Psoas muscle (tissue), 8 donors: ENCODE measurements around the gene RAI2. TPM values are rescaled to one million over a fixed set of nuclear protein-coding genes. Genes with fewer than 3 reads are reported as not detected.

Experiments used
- ATAC-seq, 4 donors: fragments of 200-7000 bp; cut with Tn5 transposase; one replicate each; pipeline ENCODE4 v1.9.1; 2020; ENCODE audit warnings: moderate library complexity in 3 of 4, mild to moderate bottlenecking in 2 of 4
- DNase-seq, 2 donors: peaks; one replicate each; pipeline ENCODE4 v3.0.0-alpha.2; 2020
- H3K27ac ChIP-seq: fragments of 200-600 bp; one replicate; pipeline ENCODE4 v1.8.0; 2022
- H3K27me3 ChIP-seq, 3 donors: fragments of 200-600 bp in 1 of 3; one replicate each; pipeline versions ENCODE4 v1.6.1 to v1.8.0; 2013 to 2022; ENCODE audit warnings: low read length in 2 of 3, mild to moderate bottlenecking in 2 of 3, moderate library complexity in 1 of 3; ENCODE audit not compliant: insufficient read depth in 3 of 3
- H3K36me3 ChIP-seq, 2 donors: fragments of 200-600 bp in 1 of 2; one replicate each; pipeline versions ENCODE4 v1.6.1 to v1.8.0; 2013 to 2022; ENCODE audit warnings: low read depth in 1 of 2, mild to moderate bottlenecking in 1 of 2, moderate library complexity in 1 of 2; ENCODE audit not compliant: insufficient read depth in 1 of 2
- H3K4me1 ChIP-seq: fragments of 200-600 bp; one replicate; pipeline ENCODE4 v1.8.0; 2022
- H3K4me3 ChIP-seq: fragments of 200-600 bp; one replicate; pipeline ENCODE4 v1.8.0; 2022; ENCODE audit warnings: mild to moderate bottlenecking
- H3K9me3 ChIP-seq: fragments of 200-600 bp; one replicate; pipeline ENCODE4 v1.8.0; 2022
- WGBS, 3 donors: extraction: QIAGEN DNeasy Blood & Tissue Kit; methylation state at CpG; one replicate each; pipeline versions ENCODE4 v1.1.6 to v1.1.7; 2013; 5-methylcytosine and 5-hydroxymethylcytosine counted together
- intact Hi-C, 2 donors: fragments of 100-400 bp; cut with DNase I; formaldehyde crosslinking; loops; one replicate each; pipeline versions ENCODE4 v1.11.0 to v1.14.2; 2022
- polyA plus RNA-seq, 3 donors: library from polyadenylated mRNA; stranded (reverse); fragments of 200-250 nt; gene quantifications; one replicate each; pipeline ENCODE4 v1.2.3, GENCODE V29; 2013
- total RNA-seq, 4 donors: library from RNA; stranded (reverse); fragmentation: NEBNext Ultra II Directional in 2 of 4; extraction: Animal tissue kit (Norgen Biotek cat#: 25700) in 2 of 4; gene quantifications; one replicate each; pipeline versions ENCODE4 v1.2.1 to v1.2.4, GENCODE V29; 2021 to 2023
- TF ChIP-seq, protein P1 (sequence below): fragments of 200-600 bp; IDR thresholded peaks from one replicate; pipeline ENCODE4 v1.8.0; 2022; ENCODE audit warnings: antibody characterized with exemption
- donor health status: healthy with polysubstance abuse.
- donor health status: DM: no; HTN: no; CAD: no; lungs with moderate emphysema.
- donor health status: Bipolar disorder and iron deficiency.
- donor health status: healthy.
- donor health status: DM: yes; HTN: yes; CAD: no.
- donor health status: DM: no; HTN: no; CAD: no.
- donor health status: DM: no; HTN: no; CAD: no.
- donor health status: DM: yes; HTN: yes; CAD: no.

RAI2 gene
- total and polyA plus RNA-seq, 7 donors = 3.2 to 6.3 (median 4.2) TPM

- H3K4me3 ChIP-seq = no peak overlapping the region
- peaks cover 0 to 3% (median 0%) of the 10 kb centered on the region in 3 donors for H3K27me3 ChIP-seq
- intact Hi-C loops = loop anchor here in 1 of 2 donors (5.0 kb wide), 1 partner anchor 377 kb away; no protein-coding TSS in a partner anchor
- H3K4me1 ChIP-seq = no peaks in the 10 kb centered on the region
- ATAC-seq (no peak), DNase-seq (no peak)
- 12 to 31% (median 23%) methylated on average over 3 of the region's 3 CpGs for WGBS, 3 donors
- no peaks in the 10 kb centered on the region for H3K36me3 ChIP-seq
- H3K27ac ChIP-seq = no peak overlapping the region
- no peaks in the 10 kb centered on the region for H3K9me3 ChIP-seq
- TF ChIP-seq, protein P1, sequence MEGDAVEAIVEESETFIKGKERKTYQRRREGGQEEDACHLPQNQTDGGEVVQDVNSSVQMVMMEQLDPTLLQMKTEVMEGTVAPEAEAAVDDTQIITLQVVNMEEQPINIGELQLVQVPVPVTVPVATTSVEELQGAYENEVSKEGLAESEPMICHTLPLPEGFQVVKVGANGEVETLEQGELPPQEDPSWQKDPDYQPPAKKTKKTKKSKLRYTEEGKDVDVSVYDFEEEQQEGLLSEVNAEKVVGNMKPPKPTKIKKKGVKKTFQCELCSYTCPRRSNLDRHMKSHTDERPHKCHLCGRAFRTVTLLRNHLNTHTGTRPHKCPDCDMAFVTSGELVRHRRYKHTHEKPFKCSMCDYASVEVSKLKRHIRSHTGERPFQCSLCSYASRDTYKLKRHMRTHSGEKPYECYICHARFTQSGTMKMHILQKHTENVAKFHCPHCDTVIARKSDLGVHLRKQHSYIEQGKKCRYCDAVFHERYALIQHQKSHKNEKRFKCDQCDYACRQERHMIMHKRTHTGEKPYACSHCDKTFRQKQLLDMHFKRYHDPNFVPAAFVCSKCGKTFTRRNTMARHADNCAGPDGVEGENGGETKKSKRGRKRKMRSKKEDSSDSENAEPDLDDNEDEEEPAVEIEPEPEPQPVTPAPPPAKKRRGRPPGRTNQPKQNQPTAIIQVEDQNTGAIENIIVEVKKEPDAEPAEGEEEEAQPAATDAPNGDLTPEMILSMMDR = no peak
These were observed 46.5 kb downstream of the RAI2 start for GRCh38 chrX:17814557-17814956.

DNA sequence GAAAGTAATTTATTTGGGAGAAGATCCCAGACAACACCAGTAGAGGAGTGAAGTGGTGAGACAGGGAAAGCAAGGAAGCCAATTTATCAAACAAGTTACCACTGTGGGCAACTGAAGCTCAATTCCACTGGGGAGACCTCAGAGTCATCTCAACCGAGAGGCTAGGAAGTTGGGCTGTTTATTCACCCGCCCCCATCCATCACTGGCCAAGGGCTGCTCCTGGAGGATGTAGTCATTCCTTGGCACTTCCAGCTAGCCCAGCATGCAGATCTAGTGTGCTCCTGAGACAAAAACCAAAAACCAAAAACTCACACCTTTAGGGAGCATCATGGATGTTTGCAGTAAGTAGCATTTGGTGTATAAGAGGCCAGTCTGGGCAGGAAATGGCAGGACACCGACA is 47.0 kb downstream of the RAI2 start:
- H3K27me3 ChIP-seq = peaks cover 0 to 3% (median 0%) of the 10 kb centered on the region in 3 donors
- DNase-seq (no peak), ATAC-seq (no peak)
- no peaks in the 10 kb centered on the region for H3K36me3 ChIP-seq
- 58 to 95% (median 65%) methylated on average over 2 to 3 of the region's 3 CpGs for WGBS, 3 donors
- no peaks in the 10 kb centered on the region for H3K4me1 ChIP-seq
- intact Hi-C loops = loop anchor here in 1 of 2 donors (5.0 kb wide), 1 partner anchor 377 kb away; no protein-coding TSS in a partner anchor
- H3K4me3 ChIP-seq = no peak overlapping the region
- no peaks in the 10 kb centered on the region for H3K9me3 ChIP-seq
- H3K27ac ChIP-seq = no peak overlapping the region
- TF ChIP-seq, protein P1 = no peak

- WGBS, 3 donors = 73 to 93% (median 89%) methylated on average over 3 of the region's 3 CpGs
- TF ChIP-seq, protein P1 = no peak
- H3K36me3 ChIP-seq = no peaks in the 10 kb centered on the region
- DNase-seq = no peak
- no peak overlapping the region for H3K4me3 ChIP-seq
- H3K4me1 ChIP-seq = no peaks in the 10 kb centered on the region
- no peak overlapping the region for H3K27ac ChIP-seq
- no peak for ATAC-seq
- intact Hi-C loops = loop anchor here in 1 of 2 donors (5.0 kb wide), 1 partner anchor 376 kb away; no protein-coding TSS in a partner anchor
- H3K9me3 ChIP-seq = no peaks in the 10 kb centered on the region
- peaks cover 0 to 3% (median 0%) of the 10 kb centered on the region in 3 donors for H3K27me3 ChIP-seq
These were observed 47.8 kb downstream of the RAI2 start for GRCh38 chrX:17813277-17813676.

DNA sequence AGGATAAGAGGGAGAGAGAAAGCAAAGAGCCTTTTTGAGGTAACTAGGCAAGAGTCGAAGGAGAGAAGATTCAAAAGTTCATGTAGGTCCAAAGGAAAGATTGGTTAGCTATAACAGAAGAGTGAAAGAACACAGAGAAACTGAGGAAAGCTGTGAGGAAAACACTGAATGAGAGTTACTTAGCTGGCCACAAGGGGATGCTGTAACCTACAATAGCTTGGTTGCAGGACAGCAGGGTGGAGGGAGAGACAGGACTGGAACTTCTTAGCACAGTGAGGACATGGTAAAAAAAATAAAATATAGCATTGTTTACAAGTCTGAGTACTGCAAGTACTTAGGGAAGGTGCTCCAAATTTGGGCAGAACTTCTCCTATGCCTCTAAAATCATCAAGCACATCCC is 48.3 kb downstream of the RAI2 start:
- peaks cover 0 to 3% (median 0%) of the 10 kb centered on the region in 3 donors for H3K27me3 ChIP-seq
- 37 to 50% (median 41%) methylated on average over 1 of the region's 1 CpG for WGBS, 3 donors
- DNase-seq (no peak), ATAC-seq (no peak)
- intact Hi-C loops = loop anchor here in 1 of 2 donors (5.0 kb wide), 1 partner anchor 375 kb away; no protein-coding TSS in a partner anchor
- H3K4me1 ChIP-seq = no peaks in the 10 kb centered on the region
- no peaks in the 10 kb centered on the region for H3K36me3 ChIP-seq
- TF ChIP-seq, protein P1 = peak; percentile 35
- no peaks in the 10 kb centered on the region for H3K9me3 ChIP-seq
- H3K4me3 ChIP-seq = no peak overlapping the region
- no peak overlapping the region for H3K27ac ChIP-seq

- Histone ChIP-seq H3K27me3 (peaks cover 0 to 3% (median 0%) of the 10 kb centered on the region in 3 donors), H3K4me1 (no peaks in the 10 kb centered on the region), H3K9me3 (no peaks in the 10 kb centered on the region), H3K4me3 (no peak overlapping the region), H3K36me3 (no peaks in the 10 kb centered on the region), H3K27ac (no peak overlapping the region)
- TF ChIP-seq, protein P1 = no peak
- no peak for ATAC-seq
- intact Hi-C loops = loop anchor here in 1 of 2 donors (5.0 kb wide), 1 partner anchor 373 kb away; no protein-coding TSS in a partner anchor
- DNase-seq = no peak
- 60 to 80% (median 71%) methylated on average over 6 of the region's 6 CpGs for WGBS, 3 donors
These were observed 51.1 kb downstream of the RAI2 start for GRCh38 chrX:17809984-17810383.
